Dermis blood vessel endothelial cell (primary cell): Measurements from ENCODE around the gene ASTN2. TPM values are rescaled to one million over a fixed set of nuclear protein-coding genes. Genes with fewer than 3 reads are reported as not detected.

Source experiments
- DNase-seq: peaks from one replicate; pipeline ENCODE4 v3.0.0; 2010
- total RNA-seq: library from RNA; depleted of rRNA; stranded (reverse); fragments of >200 nt; gene quantifications from 2 replicates; pipeline ENCODE4 v1.2.3, GENCODE V29; 2014

The ASTN2 gene
- total RNA-seq, 1 donor from 2014 or later: 1.9 TPM

DNA sequence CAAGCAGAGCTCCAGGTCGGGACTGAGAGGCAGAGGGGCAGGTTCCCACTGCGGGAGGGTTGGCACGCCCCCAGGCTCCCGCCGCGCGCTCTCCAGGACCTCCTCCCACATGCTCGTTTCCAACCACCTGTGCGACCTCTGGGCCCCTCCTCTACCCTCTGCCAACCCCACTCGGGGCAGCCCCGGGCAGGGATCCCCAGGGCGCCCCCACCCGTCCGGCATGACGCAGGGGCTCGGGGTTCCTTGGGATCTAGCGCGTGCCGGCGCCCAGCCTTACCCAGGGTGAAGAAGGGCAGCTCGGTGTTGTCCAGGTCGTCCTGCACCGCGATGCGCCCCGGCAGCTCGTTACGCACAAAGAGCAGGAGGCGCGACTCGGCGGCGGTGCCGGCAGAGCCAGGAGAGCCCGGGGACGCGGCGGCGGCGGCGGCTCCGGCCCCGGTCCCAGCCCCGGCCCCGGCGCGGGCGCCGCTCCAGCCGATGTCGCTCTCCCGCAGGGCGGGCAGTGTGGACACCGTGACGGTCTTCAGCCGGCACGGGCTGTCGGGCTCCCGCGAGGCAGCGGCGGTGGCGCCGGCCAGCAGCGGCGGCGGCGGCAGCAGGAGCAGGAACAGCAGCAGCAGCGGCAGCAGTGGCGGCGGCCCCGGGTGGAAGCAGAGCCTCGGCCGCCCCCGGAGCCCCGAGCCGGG, 494 bp downstream of the ASTN2 start:
- peak; percentile 27 for DNase-seq

DNA sequence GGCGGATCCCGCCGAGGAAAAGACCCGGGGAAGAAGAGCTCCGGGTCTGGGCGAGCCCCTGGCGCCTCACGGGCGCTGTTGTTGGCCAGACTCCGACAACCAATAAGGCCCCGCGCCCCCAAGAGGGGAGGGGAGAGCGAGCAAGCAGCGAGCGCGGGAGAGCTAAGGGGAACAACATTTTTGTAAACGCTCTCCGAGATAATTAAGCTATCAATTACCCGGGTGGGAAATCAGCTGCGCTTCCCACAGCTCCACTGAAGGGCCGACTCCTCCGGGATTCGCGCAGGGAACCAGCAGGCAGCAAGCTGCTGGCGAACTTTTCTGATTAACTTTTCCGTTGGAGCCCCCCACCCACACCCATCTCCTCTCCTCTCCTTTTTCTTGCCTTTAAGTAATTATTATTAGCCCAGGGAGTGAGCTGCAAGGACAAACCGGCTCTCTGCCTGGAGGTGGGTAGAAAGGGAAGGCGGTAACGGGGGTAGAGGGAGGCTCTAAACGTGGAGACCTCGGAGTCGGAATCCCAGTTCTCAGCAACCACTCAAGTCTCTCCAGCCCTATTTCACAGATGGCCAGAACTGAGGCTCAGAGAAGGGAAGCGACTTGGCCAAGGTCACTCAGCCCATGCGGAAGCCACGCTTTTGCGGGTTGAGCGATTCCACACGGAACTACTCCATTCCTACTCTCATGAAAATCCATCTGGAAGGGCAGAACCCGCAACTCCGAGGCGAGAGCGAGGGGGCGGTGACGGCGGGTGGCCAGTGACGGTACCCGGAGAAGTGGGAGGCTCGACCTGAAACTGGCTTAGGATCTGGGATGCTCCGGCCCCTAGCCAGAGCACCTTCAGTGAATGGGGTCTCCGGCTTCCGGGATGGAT, 1.3 kb downstream of the ASTN2 start:
- no peak for DNase-seq

DNA sequence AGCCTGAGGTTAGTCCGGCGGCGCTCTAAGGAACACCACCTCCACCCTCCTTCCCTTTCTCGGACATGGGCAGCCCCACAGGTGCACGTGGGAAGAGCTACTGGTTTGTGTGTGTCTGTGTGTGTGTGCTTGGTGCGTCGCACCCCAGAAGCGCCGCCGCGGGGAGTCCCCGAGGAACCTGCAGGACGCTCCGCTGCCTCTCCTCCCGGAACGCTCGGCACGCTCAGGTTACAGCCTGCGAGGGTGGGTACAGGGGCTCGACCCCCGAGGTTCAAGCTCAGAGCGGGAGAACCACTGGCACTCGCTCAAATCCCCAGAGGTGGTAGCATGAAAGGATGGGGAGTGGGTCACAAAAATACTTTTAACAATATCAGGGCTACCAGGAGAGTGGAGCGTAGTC, 2.0 kb downstream of the ASTN2 start:
- no peak for DNase-seq

DNA sequence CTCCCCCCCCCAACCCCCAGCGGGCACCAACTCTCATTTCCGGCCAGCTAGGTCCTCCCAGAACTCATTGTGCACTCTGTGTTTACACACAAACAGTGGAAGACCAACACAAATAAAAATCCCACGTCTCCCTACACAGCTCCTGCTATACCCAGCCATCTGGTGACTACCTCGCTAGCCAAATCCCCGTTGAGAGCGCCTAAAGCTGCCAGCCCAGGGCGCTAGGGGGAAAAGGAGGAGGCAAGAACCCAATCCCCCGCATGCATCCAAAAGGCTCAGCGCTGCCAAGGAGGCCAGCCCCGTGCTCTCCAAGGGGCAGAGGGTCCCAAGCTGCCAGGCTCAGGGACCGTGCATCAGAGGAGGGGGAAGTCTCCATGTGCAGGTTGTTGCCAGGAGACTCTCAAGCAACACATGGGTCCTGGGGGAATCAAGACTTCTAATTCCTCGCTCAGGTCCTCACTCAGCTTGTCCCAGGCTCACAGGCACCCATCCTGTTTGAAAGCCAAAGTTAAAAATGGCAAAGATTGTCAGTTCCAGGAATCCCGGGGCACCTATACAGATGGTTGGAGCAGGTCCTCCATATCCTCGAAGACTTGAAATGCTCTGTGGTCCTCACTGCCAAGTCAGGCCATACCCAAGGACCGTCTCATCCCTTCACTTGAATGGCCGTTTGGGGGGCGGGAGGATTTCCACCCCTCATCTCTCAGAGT, 2.7 kb downstream of the ASTN2 start:
- no peak for DNase-seq

DNA sequence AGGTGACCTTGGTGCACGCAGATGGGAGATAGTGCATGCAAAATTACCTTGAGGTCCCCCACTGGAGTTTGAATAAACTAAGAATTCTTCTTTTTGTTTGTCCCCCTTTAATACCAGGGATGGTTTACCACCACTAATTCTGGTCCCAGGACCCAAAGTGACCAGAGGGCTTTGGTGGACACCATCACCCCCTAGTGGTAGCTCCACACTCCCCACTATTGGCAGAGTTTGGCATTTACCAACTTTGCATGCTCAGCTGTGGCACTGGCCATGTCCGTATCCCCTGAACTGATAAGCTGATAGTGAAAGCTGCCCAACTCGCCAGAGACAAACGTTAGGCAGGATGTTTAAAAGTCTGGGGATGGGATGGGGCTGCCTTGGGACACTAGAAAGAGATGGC, 3.3 kb downstream of the ASTN2 start:
- DNase-seq: peak; percentile 32

DNA sequence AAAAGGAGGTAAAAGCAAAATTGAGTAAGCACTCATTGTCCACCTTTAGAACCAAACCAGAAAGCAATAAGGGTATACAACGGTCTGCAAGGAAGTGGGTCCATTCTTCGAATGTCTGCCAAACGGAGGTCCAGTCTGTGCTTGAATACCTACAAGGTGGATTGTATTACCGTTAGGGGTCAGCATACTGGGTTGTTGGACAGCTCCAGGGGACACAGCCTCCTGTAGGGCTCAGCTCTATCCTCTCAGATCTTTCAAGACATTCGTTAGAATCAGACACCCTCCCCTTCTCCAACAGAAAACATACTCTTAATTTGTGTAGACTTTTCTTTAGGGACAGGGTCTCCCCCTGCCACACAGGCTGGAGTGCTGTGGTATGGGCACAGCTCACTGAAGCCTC, 5.5 kb downstream of the ASTN2 start:
- no peak for DNase-seq

DNA sequence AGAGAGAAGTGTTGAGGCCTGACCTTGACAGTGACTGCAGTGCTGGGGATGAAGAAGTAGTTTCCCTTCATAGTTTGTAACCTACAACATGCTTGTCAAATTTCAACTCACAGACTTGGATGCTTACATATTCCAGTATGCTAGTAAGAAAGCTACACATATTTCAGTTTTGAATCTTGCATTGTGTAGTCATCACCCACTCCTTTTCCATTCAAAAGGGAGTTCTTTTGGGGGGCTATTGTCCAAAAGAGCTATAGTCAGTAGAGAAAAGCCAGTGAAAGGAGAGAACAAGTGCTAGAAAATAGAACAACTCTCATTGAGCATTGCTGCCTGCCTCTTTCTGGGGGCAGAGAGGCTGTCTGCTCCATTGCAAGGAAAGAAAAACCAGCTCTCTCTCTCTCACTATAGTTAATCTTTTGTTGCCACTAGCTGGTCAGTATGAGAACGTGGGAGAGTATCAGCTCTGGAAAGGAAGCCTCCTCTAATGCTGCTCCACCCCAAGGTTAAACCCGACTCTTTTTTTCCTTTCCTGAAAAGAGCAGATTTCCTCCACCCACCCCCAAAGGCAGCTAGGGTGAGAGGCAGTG, 7.3 kb downstream of the ASTN2 start:
- no peak for DNase-seq

DNA sequence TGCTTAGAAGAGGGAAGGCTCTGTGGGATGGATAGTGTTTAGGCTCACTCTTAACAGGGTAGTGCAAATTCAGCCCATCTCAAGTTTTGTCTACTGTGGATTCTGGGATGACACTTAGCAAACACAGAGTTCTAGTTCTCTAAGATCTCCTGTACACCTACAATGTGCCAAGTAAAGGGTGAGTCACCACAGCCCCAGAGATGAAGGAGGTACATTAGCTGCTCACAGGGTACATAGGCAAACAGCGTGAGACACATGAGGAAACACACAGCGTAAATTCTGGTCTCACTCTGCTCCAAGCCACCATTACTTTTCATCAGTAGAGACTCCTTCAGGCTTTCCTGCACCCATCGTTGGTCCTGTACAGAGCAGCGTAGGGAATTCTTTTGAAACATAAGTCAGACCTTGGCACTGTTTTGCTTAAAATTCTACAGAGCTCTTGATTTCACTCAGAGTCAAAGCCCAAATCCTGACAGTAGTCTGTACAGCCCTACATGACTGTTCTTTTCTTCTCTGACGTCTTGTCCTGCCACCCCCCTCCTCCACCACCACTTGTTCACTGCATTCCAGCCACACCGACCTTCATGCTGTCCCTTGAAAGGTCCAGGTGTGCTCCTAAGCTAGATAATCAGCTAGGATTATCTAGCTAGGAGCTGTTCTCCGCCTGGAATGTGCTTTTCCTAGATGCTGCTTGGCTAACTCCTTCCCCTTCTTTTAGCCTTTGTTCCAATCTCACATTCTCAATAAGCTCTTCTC, 8.7 kb downstream of the ASTN2 start:
- DNase-seq: no peak

DNA sequence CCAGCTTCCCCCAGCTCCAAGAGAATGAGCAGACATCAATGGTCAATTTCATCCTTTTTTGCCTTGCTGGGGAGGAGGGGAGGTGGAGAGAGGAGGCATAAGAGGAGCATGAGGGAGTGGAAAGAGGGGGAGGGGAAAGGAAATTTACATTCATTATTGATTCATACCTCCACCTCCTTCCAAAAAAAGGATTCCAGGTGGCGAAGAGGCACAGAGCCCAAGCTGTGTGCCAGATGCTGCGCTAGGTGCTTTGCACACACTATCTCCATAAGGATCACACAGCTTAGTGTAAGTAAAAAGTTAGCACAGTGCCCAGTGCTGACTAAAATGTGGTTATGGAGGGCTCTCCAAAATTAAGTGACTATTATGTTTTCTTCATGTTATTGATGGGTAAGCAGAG, 11.0 kb downstream of the ASTN2 start:
- no peak for DNase-seq

DNA sequence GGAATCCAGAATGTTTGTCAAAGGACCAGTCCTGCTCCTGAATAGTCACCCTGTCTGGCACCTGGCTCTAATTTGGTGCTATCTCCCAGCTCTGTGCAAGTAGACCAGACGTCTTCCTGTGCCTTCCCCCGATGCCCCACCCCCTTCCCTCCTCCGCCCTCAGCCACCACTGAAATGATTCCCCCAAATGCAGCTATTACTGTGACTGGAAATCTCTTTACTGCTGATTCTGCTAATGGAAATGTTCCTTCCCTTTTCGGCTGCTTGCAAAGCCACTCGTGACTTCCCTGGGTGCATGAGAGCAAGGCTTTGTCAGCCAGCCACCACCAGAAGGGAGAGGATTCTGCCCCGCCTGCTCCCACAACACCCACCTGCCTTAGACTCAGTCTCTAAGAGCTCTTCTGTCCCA, 11.4 kb downstream of the ASTN2 start:
- DNase-seq: no peak

DNA sequence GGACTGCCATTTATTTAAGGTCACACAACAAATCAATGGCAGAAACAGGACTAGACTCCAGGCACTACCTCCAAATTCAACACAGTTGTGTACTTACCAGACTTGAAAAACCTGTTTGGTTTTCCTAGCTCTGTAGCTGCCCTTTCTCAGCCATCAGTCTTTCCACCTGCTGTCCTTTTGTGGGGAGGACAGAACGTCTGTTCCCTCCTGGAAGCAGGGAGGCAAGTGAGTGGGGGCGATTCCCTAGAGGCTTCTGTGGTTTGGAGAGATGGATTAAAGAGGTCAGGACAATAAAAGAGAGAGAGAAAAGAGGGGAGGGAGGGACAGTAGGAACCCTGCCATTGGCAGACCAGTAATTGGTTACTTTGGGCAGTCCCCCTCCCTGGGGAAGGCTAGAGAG, 14.7 kb downstream of the ASTN2 start:
- DNase-seq: no peak

DNA sequence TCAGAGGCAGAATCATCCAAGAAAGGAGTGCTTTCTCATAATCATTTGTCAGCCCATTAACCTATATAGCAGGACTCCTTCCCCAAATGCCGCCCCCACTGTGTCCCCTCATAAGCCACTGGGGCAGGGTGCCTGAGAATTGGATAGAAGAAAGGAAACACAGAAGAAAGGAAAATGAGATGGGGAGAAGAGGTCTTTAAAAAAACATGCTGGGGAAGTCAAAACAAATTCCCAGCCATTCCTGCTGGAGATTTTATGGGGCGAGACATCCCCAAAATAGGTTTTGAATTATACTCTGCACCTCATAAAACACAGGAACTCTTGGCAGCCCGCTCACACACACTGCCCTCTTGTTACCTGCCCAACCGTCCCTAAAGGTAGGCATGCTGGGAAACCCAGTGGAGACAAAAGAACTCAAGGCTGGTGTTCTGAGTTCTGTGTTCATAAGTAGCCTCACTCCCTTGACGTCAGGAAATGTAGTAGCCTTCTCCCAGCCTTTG, 19.7 kb downstream of the ASTN2 start:
- no peak for DNase-seq

DNA sequence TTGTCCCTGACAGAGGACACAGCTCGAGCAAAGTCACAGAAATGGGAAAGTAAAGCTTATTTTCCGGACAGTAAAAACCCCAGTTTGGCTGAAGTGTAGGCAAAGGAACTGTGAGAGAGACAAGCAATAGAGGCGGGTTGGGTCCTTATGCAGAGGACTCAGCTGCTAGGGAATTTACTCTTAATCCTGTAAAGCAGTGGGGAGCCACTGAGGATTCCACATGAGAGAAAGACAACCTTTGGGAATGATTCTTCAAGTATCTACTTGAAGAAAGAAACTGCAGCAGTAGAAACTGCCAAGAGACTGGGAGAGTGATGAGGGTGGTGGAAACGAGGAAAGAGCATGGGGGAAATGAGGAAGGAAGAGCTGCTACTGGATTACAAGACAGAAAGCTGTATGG, 20.2 kb downstream of the ASTN2 start:
- DNase-seq: no peak

DNA sequence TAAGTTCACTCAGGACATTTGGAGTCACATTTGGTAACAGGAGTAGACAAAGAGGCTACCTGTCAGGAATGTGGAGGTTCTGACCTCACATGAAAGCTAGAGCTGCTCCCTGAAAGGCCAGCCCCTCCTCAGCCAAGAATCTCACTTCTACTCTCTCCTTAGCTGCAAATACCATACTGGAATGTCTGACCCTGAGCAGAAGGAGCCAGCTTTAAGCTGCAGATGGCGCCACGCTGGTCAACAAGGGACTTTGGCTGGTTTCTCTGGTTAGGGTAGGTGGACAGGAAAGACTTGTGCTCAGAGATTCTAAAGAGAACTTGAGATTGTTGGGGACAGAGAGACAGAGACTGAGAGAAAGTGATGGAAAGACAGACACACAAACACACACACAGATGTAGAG, 21.9 kb downstream of the ASTN2 start:
- DNase-seq: no peak

DNA sequence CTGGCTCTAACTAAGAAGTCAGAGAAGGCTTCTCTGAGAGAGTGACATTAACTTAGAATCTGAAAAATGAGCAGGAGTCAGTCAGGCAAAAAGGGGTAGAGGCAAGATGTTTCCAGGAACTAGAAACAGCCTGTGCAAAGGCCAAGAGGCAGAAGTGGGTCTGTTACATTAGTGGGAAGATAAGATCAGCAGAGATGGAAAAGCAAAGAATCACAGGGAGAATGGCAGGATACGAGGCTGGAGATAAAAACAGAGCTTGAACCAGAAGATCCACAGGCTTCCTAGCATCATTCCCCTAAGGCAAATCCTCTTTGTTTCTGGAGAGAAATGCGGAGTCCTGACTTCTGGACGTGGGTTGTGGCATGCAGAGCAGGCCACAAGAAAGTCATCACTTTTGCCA, 27.4 kb downstream of the ASTN2 start:
- DNase-seq: no peak

DNA sequence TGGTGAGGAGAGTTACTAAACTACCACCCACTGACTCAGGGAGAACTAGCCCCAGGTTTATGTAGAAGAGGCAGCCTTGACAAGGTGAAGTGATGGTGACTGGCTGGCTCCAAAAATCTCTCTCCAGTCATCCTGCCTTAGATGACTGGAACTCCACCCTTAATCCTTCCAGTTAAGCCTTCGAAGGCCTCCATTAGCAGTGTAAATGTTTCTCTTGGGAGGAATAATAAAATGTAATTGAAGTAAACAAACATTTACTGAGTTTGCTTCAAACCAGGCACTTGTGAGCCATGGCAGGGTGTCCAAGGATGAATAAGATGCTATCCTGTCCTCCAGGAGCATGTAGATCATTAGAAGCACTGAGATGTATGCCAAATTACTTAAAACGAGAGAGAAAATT, 35.5 kb downstream of the ASTN2 start:
- no peak for DNase-seq

DNA sequence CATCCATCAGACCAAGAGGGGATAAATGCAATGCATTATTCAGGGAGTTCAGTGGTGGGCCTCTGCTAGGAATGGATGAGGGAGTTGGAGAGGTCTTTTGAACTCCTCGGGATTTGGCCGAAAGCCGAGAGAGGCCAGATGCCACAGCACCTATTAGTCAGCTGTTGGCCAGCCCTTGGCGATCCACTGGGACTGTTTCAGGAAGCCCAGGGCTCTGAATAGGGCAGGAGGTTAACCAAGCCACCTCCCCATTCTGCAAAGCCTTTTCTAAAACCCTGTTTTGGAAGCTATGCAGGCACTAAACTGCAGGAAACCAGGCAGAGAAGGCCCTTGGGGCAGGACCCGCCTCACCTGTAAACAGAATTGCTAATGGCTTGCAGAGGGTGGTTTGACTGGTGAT, 37.8 kb downstream of the ASTN2 start:
- no peak for DNase-seq

DNA sequence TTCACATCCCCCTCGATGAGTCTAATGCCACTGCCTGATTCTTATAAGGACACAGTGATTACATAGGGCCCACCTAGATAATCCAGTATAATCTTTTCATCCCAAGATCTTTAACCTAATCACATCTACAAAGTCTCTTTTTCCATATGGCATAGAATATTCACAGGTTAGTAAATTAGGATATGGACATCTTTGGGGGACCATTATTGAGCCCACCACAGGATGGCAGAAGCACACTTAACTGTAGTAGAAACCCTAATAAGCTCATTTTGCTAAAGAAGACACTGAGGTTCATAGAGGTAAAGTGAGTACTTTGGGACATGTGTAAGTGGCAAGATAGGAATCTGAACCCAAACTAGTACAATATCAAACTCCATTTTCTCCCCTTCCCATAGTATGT, 38.9 kb downstream of the ASTN2 start:
- no peak for DNase-seq

DNA sequence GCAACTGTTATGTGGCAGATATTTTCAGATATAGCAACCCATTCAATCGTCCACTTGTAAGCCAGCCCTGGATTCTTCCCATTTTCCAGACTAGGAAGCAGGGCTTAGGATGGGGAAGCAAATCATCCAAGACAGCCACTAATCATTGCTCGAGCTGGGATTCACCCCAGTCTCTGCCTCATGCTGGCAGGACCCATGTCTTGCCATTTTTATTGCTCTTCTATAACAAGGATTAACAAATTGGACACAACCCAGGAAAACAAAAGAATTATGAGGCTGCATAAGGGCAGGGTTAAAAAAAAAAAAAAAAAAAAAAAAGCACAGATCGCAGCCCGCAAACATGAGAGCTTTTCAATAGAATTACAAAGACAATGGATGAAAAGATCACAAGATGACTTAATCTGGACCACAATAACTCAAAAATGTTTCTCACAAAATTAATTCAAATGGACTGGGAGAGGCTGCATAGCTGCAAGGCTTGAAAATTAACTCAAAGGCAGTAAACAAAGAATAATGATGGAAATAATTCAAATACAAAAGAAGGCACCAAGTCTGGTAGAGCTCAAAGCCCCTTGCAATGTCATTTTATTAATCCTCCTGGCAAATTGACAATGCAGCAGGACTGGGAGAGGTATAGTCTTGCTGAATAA, 40.7 kb downstream of the ASTN2 start:
- DNase-seq: no peak

DNA sequence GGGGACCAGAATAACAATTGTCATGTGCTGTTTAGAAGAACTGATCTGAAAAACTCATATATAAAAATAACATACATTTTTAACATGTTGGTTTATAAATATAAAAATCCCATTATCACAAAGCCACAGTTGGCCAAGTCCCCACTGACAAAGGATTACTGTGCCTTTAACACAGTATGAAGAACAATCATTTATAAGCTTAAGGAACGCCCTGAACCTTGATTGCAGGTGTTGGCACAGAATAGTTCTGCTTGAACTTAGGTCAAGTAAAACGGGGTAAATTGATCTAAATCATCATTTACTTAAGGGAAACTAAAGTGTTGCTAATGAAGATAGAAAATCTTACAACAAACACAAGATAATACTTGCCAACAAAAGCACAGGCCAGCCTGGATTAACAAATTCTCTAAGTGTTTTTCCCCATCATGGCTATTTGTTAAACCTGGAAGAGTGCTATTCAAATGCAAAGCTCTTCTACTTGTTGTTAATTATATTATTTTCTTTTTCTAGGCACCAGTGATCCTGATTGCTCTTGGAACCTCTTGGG, 46.1 kb downstream of the ASTN2 start:
- DNase-seq: no peak

DNA sequence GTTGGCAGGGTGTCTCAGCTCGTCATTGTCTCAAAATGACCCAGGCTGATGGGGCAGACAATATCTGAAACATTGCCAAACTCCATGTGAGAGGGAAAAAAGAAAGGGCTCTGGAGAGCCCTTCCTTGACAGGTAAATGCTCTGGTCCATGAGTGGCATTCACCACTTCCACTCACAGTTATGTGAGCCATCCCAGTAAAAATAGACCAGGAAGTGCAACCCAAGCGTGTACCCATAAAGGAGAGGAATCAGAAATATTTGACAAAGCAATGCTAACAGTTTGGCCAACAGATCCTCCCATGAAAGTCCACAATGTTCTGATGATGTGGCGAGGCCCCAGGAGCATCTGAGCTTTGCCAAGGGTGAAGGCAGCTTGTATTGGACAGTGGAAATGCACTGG, 49.4 kb downstream of the ASTN2 start:
- no peak for DNase-seq

DNA sequence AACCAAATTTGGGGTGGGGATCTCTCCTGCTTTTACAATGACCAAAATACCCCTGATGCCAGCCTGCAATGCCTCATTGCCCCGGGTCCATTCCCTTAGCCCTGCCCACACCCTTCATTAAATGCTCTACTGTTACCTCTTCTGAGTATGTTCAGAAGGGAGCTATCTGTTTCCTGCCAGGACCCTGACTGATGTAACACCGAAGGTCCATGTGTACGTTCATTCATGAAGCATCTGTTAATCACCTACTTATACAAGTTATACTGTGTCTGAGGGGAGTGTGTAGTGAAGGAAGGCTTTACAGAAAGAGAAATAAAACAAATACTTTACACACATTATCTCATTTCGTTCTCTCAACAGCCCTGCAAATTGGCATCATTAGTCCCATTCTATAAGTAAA, 51.9 kb downstream of the ASTN2 start:
- no peak for DNase-seq
